ENCODE measurements around the gene IRAK3. TPM values are rescaled to one million over a fixed set of nuclear protein-coding genes. Genes with fewer than 3 reads are reported as not detected.

Gene IRAK3
- total and polyA plus RNA-seq, 9 donors: 1.8 to 11.4 (median 7.3) TPM

DNA sequence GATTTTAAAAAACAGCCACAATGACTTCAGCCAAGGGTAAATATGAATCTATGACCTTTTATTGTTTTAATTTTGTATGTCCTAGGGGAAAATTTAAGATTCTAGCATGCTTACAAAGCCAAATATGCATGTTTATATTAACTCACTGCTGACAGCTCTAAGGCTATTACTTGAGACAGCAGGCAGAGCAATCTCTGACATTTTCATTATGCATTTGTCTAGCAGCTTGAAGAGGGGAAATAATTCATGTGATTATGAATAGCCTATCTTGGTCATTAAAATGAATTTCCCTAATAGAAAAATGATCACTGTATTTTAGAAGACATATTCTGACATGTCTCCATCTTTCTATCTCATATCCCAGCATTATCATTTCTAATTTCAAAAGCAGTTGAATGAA, 66.7 kb downstream of the IRAK3 start:
- Histone ChIP-seq H3K27me3 (no peaks in the 10 kb centered on the region), H3K4me1 (ENCODE audit: insufficient read depth) (no peaks in the 10 kb centered on the region), H3K9me3 (no peaks in the 10 kb centered on the region), H3K36me3 (no peaks in the 10 kb centered on the region), H3K27ac (no peak overlapping the region), H3K4me3 (no peak overlapping the region)
- no peak for DNase-seq
- intact Hi-C loops (cut with DNase I): no loop called here
- TF ChIP-seq POLR2A (IDR thresholded peaks at IDR 0.05) (no peak), EP300 (IDR thresholded peaks at IDR 0.05) (no peak)
- TF ChIP-seq, protein P1, sequence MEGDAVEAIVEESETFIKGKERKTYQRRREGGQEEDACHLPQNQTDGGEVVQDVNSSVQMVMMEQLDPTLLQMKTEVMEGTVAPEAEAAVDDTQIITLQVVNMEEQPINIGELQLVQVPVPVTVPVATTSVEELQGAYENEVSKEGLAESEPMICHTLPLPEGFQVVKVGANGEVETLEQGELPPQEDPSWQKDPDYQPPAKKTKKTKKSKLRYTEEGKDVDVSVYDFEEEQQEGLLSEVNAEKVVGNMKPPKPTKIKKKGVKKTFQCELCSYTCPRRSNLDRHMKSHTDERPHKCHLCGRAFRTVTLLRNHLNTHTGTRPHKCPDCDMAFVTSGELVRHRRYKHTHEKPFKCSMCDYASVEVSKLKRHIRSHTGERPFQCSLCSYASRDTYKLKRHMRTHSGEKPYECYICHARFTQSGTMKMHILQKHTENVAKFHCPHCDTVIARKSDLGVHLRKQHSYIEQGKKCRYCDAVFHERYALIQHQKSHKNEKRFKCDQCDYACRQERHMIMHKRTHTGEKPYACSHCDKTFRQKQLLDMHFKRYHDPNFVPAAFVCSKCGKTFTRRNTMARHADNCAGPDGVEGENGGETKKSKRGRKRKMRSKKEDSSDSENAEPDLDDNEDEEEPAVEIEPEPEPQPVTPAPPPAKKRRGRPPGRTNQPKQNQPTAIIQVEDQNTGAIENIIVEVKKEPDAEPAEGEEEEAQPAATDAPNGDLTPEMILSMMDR (IDR thresholded peaks at IDR 0.05): no peak

DNA sequence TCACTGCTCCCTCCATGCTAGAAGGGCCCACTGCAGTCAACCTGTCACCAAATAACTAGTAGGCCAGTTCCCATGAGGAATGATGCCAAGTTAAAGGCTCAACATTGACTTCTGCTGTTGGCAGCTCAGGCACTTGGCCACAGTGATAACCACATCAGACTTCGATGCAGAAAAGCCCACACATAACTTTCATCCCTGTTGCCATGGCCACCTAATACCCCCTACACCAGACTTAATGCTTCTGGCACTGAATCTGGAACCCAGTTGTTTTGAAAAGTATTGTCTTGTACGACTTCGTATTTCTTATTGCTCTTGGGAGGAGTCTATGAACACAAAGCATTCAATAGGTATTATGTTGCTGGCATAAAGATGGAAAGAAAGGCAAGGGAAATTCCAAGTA, 69.0 kb downstream of the IRAK3 start:
- Histone ChIP-seq H3K27me3 (no peaks in the 10 kb centered on the region), H3K4me1 (ENCODE audit: insufficient read depth) (no peaks in the 10 kb centered on the region), H3K9me3 (no peaks in the 10 kb centered on the region), H3K27ac (no peak overlapping the region), H3K4me3 (no peak overlapping the region), H3K36me3 (no peaks in the 10 kb centered on the region)
- no peak for DNase-seq
- TF ChIP-seq POLR2A (IDR thresholded peaks at IDR 0.05): no peak
- TF ChIP-seq, protein P1 (IDR thresholded peaks at IDR 0.05): no peak
- TF ChIP-seq EP300 (IDR thresholded peaks at IDR 0.05): no peak
- intact Hi-C loops (cut with DNase I): no loop called here
- WGBS, 3 donors: 61 to 68% (median 63%) methylated on average over 3 of the region's 3 CpGs

DNA sequence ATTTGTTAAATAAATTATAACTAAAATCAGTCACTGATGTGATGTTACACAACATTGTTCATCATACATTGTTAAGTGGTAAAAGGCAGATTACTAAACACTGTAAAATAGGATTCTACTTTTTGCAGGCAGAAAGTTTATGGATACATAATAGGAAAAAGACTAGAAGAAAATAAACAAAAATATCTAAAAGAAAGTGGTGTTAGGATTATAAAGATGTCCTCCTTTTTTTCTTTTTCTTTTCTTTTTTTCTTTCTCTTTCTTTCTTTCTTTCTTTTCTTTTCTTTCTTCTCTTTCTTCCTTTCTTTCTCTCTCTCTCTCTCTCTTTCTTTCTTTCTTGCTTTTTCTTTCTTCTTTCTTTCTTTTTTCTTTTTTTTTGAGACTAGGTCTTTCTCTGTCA, 73.7 kb downstream of the IRAK3 start:
- no peak for TF ChIP-seq EP300 (IDR thresholded peaks at IDR 0.05)
- TF ChIP-seq, protein P1 (IDR thresholded peaks at IDR 0.05): no peak
- intact Hi-C loops (cut with DNase I): no loop called here
- no peak for DNase-seq
- Histone ChIP-seq H3K36me3 (no peaks in the 10 kb centered on the region), H3K27ac (no peak overlapping the region), H3K27me3 (no peaks in the 10 kb centered on the region), H3K9me3 (no peaks in the 10 kb centered on the region), H3K4me3 (no peak overlapping the region), H3K4me1 (ENCODE audit: insufficient read depth) (no peaks in the 10 kb centered on the region)

DNA sequence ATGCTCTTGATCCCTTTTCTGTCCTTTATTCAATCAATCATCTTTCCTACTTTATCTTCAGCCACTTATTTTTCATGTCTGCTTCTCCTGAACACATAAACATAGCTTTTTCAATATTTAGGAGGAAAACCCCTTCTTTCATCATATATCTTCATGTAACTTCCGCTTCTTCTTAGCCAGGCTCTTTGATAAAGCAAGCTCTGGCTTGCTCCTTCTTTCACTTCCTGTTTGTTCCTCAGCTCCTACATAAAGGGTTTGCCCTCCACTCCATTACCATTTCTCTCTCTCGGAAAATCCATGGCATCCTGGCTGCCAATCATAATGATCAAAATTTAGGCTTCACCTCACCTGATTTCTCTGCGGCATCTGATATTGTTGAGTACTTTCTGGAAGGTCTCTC, 79.5 kb downstream of the IRAK3 start:
- Histone ChIP-seq H3K27ac (no peak overlapping the region), H3K36me3 (no peaks in the 10 kb centered on the region), H3K9me3 (no peaks in the 10 kb centered on the region), H3K4me1 (ENCODE audit: insufficient read depth) (no peaks in the 10 kb centered on the region), H3K4me3 (no peak overlapping the region), H3K27me3 (no peaks in the 10 kb centered on the region)
- TF ChIP-seq, protein P1 (IDR thresholded peaks at IDR 0.05): no peak
- TF ChIP-seq POLR2A (IDR thresholded peaks at IDR 0.05): no peak
- no peak for TF ChIP-seq EP300 (IDR thresholded peaks at IDR 0.05)
- intact Hi-C loops (cut with DNase I): no loop called here
- no peak for DNase-seq
- WGBS, 3 donors: 64 to 68% (median 68%) methylated on average over 3 of the region's 3 CpGs

DNA sequence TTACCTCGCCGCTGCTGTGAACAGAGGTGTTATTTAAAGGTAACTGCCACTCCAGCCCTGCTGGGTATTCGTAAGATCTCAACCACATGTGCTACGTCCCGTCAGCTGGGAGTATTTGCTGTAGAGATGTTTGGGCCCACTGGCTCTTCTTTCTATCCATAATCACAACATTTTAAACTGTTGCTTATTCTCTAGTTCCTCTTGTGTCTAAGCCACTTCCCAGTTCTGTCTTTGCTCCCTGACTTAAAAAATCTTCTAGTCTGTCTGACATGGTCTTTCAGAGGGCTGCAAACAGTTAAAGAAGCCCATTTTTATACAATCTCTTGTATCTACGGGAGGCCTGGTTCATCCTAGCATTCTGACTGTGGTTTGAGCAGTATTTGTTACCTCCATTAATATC, 80.1 kb downstream of the IRAK3 start:
- no peaks in the 10 kb centered on the region for H3K36me3 ChIP-seq
- no peak overlapping the region for H3K4me3 ChIP-seq
- H3K27ac ChIP-seq: no peak overlapping the region
- no peak for TF ChIP-seq EP300 (IDR thresholded peaks at IDR 0.05)
- no peak for TF ChIP-seq POLR2A (IDR thresholded peaks at IDR 0.05)
- TF ChIP-seq, protein P1 (IDR thresholded peaks at IDR 0.05): no peak
- WGBS, 3 donors: 79 to 83% (median 81%) methylated on average over 6 of the region's 6 CpGs
- intact Hi-C loops (cut with DNase I): no loop called here
- H3K4me1 ChIP-seq (ENCODE audit: insufficient read depth): no peaks in the 10 kb centered on the region
- no peaks in the 10 kb centered on the region for H3K27me3 ChIP-seq
- H3K9me3 ChIP-seq: no peaks in the 10 kb centered on the region
- no peak for DNase-seq

Data from ovary (tissue), 9 donors.